ENCODE results near the gene SH2B3. TPM values are rescaled to one million over a fixed set of nuclear protein-coding genes. Genes with fewer than 3 reads are reported as not detected.

The SH2B3 gene
- total and polyA plus RNA-seq, 9 of the 15 experiments (the other 6 are each of a cell fraction or from before 2014, with no cell fraction given) = 10.8 to 75.3 (median 37.4) TPM

- DNase-seq (ENCODE audit: extremely low read depth in 1 of 4, low spot score in 3 of 4) (peak in 3 of 4 experiments; percentile 14 to 54 (median 42)), ATAC-seq (no peak; the same call in 2 of the 3 replicates), FAIRE-seq (peak; percentile 70)
- 53% methylated on average over 5 of the region's 6 CpGs for WGBS (ENCODE audit: insufficient coverage, low coverage, missing lambda C conversion rate)
- H3K9ac ChIP-seq (ENCODE audit: insufficient read depth in 1 of 2, low read depth in 2 of 2, low read length in 2 of 2) = peak overlapping the region; percentile 18 to 85; a peak in 3 of 4 replicates
- H3K4me2 ChIP-seq (ENCODE audit: insufficient read depth, low read length) = peak overlapping the region; percentile 37; the same call in 1 of the 2 replicates
- CTCF ChIA-PET (ENCODE audit: low intra/inter-chr PET ratio) = no interaction called here
- peaks cover 48% of the 10 kb centered on the region for H4K20me1 ChIP-seq (replicated peaks; ENCODE audit: control insufficient read depth, insufficient read depth, low read length)
- no peaks in the 10 kb centered on the region for H3K27me3 ChIP-seq (ENCODE audit: control insufficient read depth in 2 of 2, insufficient read depth in 2 of 2, low read length in 2 of 2)
- no peak overlapping the region for H3K4me3 ChIP-seq
- in situ Hi-C loops (cut with MboI) = no loop called here
- peaks cover 14 to 33% of the 10 kb centered on the region in 2 experiments for H3K4me1 ChIP-seq (replicated peaks in 1 of 2; ENCODE audit: control insufficient read depth in 2 of 2, insufficient read depth in 2 of 2, low read length in 2 of 2)
- intact Hi-C loops (cut with micrococcal nuclease) = no loop called here
- H3K27ac ChIP-seq (ENCODE audit: extremely low read depth, low read depth, low read length) = peak overlapping the region; percentile 54; the same call in 1 of the 3 replicates
- BruUV-seq (replicated peaks) = no TSS peak
- H3K79me2 ChIP-seq (ENCODE audit: control insufficient read depth, insufficient read depth, low read length) = peaks cover 52% of the 10 kb centered on the region
- POLR2A ChIA-PET = interaction anchor here (0.5 to 3.5 kb wide), 8 partner anchors 11 to 394 kb away, joined by 3 to 16 read pairs (median 4); no protein-coding TSS in a partner anchor
- H3K36me3 ChIP-seq (ENCODE audit: control insufficient read depth, insufficient read depth, low read length) = peaks cover 99% of the 10 kb centered on the region
- H2AFZ ChIP-seq (ENCODE audit: low read depth, low read length) = no peak overlapping the region
- peaks cover 5% of the 10 kb centered on the region for H3K9me1 ChIP-seq (ENCODE audit: control insufficient read depth, insufficient read depth, low read length)
- no peaks in the 10 kb centered on the region for H3K9me3 ChIP-seq (replicated peaks; ENCODE audit: control insufficient read depth, insufficient read depth, low read depth, low read length)
- TF ChIP-seq TFAP4 (CRISPR knock-in tag; IDR thresholded peaks at IDR 0.05; ENCODE audit: borderline replicate concordance) (peak; percentile 79; the same call in 1 of the 2 replicates), ETV1 (tag; conservative IDR thresholded peaks at IDR 0.05; ENCODE audit: low read depth) (peak; percentile 56), YY1 (IDR thresholded peaks at IDR 0.05; ENCODE audit: borderline replicate concordance in 1 of 3, control insufficient read depth in 1 of 3, extremely low read depth in 1 of 3, insufficient read depth in 3 of 3, insufficient read length in 1 of 3, insufficient replicate concordance in 2 of 3, low read depth in 1 of 3, low read length in 2 of 3) (peak in 1 of 3 experiments; percentile 49), GABPA (tag; conservative IDR thresholded peaks at IDR 0.05; ENCODE audit: low read depth) (peak; percentile 86), NFIC (IDR thresholded peaks at IDR 0.05) (peak; percentile 66), CBFB (CRISPR knock-in tag; IDR thresholded peaks at IDR 0.05) (0 out of 2 replicates have a peak, but pooled peaks have one; percentile 1), POLR2AphosphoS5 (IDR thresholded peaks at IDR 0.05; ENCODE audit: control insufficient read depth, insufficient read depth, low read depth, low read length) (0 out of 2 replicates have a peak, but pooled peaks have one; percentile 4), ZBTB40 (IDR thresholded peaks at IDR 0.05) (peak; percentile 56; the same call in 1 of the 2 replicates), ZBTB40 (CRISPR knock-in tag; IDR thresholded peaks at IDR 0.05) (no peak)
Observed at GRCh38 chr12:111445726-111446581, 40.2 kb downstream of the SH2B3 start.
